ENCODE data around the gene C5AR2. TPM values are rescaled to one million over a fixed set of nuclear protein-coding genes. Genes with fewer than 3 reads are reported as not detected.
"Not testable (repeated sequence)": the region's sequence is repeated elsewhere in the genome, so short reads cannot be mapped to it uniquely, and the experiment has no call there.

The C5AR2 gene
- total RNA-seq, 1 donor from 2014 or later, result not detected

DNA sequence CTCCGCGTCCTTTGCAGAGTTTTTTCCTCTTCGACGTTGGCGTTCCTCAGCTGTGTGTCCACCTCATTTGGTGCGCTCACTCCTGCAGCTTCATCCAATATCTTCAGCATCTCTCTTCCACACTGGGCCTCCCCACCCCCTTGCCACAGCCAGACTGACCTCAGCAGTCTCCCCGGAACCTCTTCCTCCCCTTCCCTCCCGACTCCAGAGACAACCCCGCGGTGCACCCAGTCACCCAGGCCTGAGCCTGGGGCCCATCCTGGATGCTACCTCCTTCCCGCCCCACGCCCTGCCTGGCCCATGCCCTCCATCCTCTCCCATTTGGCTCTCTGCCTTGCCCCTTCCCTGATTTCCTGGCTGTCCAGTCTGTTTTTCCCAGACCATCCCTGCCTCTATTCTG lies 8.1 kb upstream of the C5AR2 start:
- Mint-ChIP-seq H3K27me3 (peaks cover 12% of the 10 kb centered on the region), H3K27ac (no peak overlapping the region), H3K4me1 (ENCODE audit: unreplicated experiment) (no peaks in the 10 kb centered on the region), H3K4me3 (no peak overlapping the region), H3K9me3 (no peaks in the 10 kb centered on the region), H3K36me3 (no peaks in the 10 kb centered on the region)
- DNase-seq (ENCODE audit: extremely low spot score, unreplicated experiment), result no peak
- TF ChIP-seq, protein P1, sequence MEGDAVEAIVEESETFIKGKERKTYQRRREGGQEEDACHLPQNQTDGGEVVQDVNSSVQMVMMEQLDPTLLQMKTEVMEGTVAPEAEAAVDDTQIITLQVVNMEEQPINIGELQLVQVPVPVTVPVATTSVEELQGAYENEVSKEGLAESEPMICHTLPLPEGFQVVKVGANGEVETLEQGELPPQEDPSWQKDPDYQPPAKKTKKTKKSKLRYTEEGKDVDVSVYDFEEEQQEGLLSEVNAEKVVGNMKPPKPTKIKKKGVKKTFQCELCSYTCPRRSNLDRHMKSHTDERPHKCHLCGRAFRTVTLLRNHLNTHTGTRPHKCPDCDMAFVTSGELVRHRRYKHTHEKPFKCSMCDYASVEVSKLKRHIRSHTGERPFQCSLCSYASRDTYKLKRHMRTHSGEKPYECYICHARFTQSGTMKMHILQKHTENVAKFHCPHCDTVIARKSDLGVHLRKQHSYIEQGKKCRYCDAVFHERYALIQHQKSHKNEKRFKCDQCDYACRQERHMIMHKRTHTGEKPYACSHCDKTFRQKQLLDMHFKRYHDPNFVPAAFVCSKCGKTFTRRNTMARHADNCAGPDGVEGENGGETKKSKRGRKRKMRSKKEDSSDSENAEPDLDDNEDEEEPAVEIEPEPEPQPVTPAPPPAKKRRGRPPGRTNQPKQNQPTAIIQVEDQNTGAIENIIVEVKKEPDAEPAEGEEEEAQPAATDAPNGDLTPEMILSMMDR (conservative IDR thresholded peaks at IDR 0.05), result no peak

DNA sequence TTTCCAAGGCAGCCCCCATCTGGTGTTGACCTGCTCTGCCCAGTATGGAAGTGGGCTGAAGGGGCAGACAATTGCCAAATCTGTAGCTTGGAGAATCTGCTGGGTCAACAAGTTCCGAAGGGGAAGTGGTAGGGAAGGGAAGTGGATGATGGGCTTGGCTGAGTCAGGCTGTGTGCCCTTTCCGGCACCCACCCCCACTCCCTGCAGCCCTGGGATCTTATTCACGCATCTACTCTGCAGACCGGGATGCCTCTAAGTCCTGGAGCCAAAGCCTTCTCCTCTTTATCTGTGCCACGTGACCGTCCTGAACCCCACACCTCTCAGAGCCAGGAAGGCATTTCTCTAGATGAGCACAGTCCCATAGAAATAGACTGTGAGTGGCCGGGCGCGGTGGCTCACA lies 7.5 kb upstream of the C5AR2 start:
- H3K4me3 Mint-ChIP-seq, result no peak overlapping the region
- no peak for DNase-seq (ENCODE audit: extremely low spot score, unreplicated experiment)
- no peaks in the 10 kb centered on the region for H3K9me3 Mint-ChIP-seq
- H3K27me3 Mint-ChIP-seq, result peaks cover 12% of the 10 kb centered on the region
- no peaks in the 10 kb centered on the region for H3K36me3 Mint-ChIP-seq
- TF ChIP-seq, protein P1 (conservative IDR thresholded peaks at IDR 0.05), result no peak
- H3K27ac Mint-ChIP-seq, result no peak overlapping the region
- no peaks in the 10 kb centered on the region for H3K4me1 Mint-ChIP-seq (ENCODE audit: unreplicated experiment)

DNA sequence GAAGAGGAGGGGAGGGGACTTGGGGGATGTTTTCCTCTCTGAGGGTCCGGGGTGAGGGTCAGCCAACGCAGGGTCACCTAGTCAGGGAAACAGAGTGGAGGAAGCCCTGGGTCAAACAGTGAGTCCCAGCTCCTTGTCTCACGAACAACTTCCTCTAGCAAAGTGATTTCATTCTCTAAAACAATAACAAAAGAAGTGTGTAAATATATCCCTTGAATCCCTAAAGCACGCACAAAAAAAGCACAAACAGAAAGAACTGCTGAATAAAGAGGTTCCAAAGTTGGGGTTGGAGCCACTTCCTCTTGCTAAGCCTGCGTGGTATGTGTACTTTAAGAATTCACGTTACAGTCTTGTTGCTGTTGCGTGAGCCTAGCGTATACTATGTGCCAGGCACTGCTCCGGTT lies 1.5 kb upstream of the C5AR2 start:
- TF ChIP-seq, protein P1 (conservative IDR thresholded peaks at IDR 0.05), result no peak
- no peak overlapping the region for H3K27ac Mint-ChIP-seq
- H3K36me3 Mint-ChIP-seq, result no peaks in the 10 kb centered on the region
- H3K4me1 Mint-ChIP-seq (ENCODE audit: unreplicated experiment), result no peaks in the 10 kb centered on the region
- H3K4me3 Mint-ChIP-seq, result no peak overlapping the region
- DNase-seq (ENCODE audit: extremely low spot score, unreplicated experiment), result no peak
- H3K9me3 Mint-ChIP-seq, result no peaks in the 10 kb centered on the region
- peaks cover 10% of the 10 kb centered on the region for H3K27me3 Mint-ChIP-seq

DNA sequence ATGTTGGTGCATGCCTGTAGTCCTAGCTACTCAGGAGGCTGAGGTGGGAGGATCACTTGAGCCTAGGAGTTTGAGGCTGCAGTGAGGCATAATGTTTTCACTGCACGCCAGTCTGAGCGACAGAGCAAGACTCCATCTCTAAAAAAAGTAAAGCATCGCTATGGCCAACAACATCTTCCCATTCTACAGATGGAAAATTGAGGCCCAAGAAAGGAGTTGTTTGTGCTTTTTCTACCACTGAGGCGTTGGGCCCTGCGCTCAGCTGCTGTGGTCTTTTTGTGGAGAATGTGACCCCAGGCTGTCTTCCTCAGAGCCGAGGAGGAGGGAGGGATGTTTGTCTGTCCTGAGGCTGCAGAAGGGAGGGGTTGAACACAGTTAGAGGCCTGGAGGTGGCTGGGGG lies 485 bp upstream of the C5AR2 start:
- no peak for DNase-seq (ENCODE audit: extremely low spot score, unreplicated experiment)
- no peak overlapping the region for H3K4me3 Mint-ChIP-seq
- no peaks in the 10 kb centered on the region for H3K9me3 Mint-ChIP-seq
- no peak overlapping the region for H3K27ac Mint-ChIP-seq
- TF ChIP-seq, protein P1 (conservative IDR thresholded peaks at IDR 0.05), result no peak
- H3K4me1 Mint-ChIP-seq (ENCODE audit: unreplicated experiment), result no peaks in the 10 kb centered on the region
- no peaks in the 10 kb centered on the region for H3K36me3 Mint-ChIP-seq
- H3K27me3 Mint-ChIP-seq, result peaks cover 10% of the 10 kb centered on the region

DNA sequence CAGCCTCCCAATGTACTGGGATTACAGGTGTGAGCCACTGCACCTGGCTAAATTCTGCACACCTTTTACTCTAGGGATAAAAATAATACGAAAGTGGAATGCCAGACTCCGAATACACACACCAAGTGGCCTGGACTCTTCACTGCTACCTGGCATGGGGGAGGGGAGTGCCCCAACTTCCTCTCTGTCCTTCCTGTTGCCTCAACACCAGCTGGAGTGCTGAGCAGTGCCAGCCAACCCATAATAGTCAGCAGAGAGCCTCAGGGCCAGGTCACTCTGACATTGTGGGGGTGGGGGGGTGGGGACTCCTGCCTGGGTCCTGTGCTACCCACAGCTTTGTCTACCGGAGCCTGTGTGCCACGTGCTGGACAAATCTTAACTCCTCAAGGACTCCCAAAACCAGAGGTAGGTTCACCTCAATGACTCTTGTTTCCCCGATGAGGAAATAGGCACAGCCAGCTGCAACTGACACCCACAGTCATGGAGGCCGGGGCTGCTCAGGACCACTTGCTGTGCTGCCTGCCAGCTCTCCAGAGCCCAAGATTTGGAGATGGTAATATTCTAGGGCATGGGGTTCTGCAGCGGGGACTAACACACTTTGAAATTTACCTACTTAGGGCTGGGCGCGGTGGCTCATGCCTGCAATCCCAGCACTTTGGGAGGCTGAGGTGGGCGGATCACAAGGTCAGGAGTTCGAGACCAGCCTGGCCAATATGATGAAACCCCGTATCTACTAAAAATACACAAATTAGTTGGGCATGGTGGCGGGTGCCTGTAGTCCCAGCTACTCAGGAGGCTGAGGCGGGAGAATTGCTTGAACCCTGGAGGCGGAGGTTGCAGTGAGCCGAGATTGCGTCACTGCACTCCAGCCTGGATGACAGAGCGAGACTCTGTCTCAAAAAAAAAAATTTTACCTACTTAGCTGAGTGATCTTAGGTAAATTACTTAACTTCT lies 5.1 kb downstream of the C5AR2 start:
- not testable (repeated sequence) for H3K36me3 Mint-ChIP-seq; H3K4me1 Mint-ChIP-seq (ENCODE audit: unreplicated experiment); H3K27ac Mint-ChIP-seq; DNase-seq (ENCODE audit: extremely low spot score, unreplicated experiment); H3K9me3 Mint-ChIP-seq; H3K4me3 Mint-ChIP-seq; H3K27me3 Mint-ChIP-seq

DNA sequence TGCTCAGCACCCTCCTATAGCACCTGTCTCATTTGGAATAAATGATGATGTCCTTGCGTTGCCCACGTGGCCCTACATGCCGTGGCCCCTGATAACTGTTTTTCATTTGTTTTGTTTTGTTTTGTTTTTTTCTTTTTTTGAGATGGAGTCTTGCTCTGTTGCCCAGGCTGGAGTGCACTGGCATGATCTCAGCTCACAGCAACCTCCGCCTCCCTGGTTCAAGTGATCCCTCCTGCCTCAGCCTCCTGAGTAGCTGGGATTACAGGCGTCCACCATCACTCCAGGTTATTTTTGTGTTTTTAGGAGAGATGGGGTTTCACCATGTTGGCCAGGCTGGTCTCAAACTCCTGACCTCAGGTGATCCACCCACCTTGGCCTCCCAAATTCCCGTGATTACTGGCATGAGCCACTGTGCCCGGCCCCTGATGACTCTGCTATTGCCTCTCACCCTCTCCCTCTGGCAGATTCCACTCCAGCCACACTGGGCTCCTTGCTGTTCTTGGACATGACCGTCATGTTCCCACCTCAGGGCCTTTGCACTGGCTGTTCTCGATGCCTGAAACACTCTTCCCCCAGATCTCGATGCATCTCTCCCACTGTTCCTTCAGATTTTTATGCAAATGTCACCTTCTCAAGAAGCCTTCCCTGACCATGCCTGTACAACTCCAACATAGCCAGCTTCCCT lies 7.4 kb downstream of the C5AR2 start:
- Mint-ChIP-seq H3K27me3 (no peaks in the 10 kb centered on the region), H3K4me3 (no peak overlapping the region), H3K36me3 (no peaks in the 10 kb centered on the region), H3K27ac (no peak overlapping the region), H3K9me3 (no peaks in the 10 kb centered on the region), H3K4me1 (ENCODE audit: unreplicated experiment) (no peaks in the 10 kb centered on the region)
- DNase-seq (ENCODE audit: extremely low spot score, unreplicated experiment), result no peak
- TF ChIP-seq, protein P1 (conservative IDR thresholded peaks at IDR 0.05), result no peak
